KMS-11 (cell line): Measurements from ENCODE around the gene MBNL3.

Source experiments
- H2AFZ ChIP-seq: fragments of 200-600 bp; sonication (generic); 2 replicates; pipeline ENCODE4 v1.6.1; 2016; ENCODE audit warnings: antibody characterized with exemption, mixed run types, low read depth
- H3K27ac ChIP-seq: fragments of 200-600 bp; sonication (generic); 2 replicates; pipeline ENCODE4 v1.6.1; 2016; ENCODE audit warnings: mild to moderate bottlenecking, mixed run types
- H3K27me3 ChIP-seq: fragments of 200-600 bp; sonication (generic); 2 replicates; pipeline ENCODE4 v1.6.1; 2017; ENCODE audit warnings: mild to moderate bottlenecking, low read depth, mixed run types, moderate library complexity; ENCODE audit not compliant: insufficient read depth
- H3K36me3 ChIP-seq: fragments of 200-600 bp; sonication (generic); 2 replicates; pipeline ENCODE4 v1.6.1; 2017; ENCODE audit warnings: mild to moderate bottlenecking, mixed run types; ENCODE audit not compliant: insufficient read depth
- H3K4me1 ChIP-seq: fragments of 200-600 bp; sonication (generic); 2 replicates; pipeline ENCODE4 v1.6.1; 2016; ENCODE audit warnings: mild to moderate bottlenecking, low read depth, mixed run types; ENCODE audit not compliant: poor library complexity, severe bottlenecking
- H3K4me2 ChIP-seq: fragments of 200-600 bp; sonication (generic); 2 replicates; pipeline ENCODE4 v1.7.0; 2016; ENCODE audit warnings: mild to moderate bottlenecking, mixed run types
- H3K4me3 ChIP-seq: fragments of 200-600 bp; sonication (generic); IDR thresholded peaks from 2 replicates; pipeline ENCODE4 v1.6.1; 2017; ENCODE audit warnings: low read depth, low read length, mixed read lengths; ENCODE audit not compliant: insufficient read depth
- H3K79me2 ChIP-seq: fragments of 200-600 bp; sonication (generic); 2 replicates; pipeline ENCODE4 v1.6.1; 2016; ENCODE audit warnings: low read depth, mixed run types; ENCODE audit not compliant: insufficient read depth
- H3K9ac ChIP-seq: fragments of 200-600 bp; sonication (generic); 2 replicates; pipeline ENCODE4 v1.6.1; 2016; ENCODE audit warnings: mild to moderate bottlenecking, mixed run types
- H4K20me1 ChIP-seq: fragments of 200-600 bp; sonication (generic); 2 replicates; pipeline ENCODE4 v1.6.1; 2016; ENCODE audit warnings: mild to moderate bottlenecking, mixed run types; ENCODE audit not compliant: insufficient read depth
- CTCF ChIP-seq: fragments of 200-600 bp; sonication (generic); conservative IDR thresholded peaks from 2 replicates; pipeline ENCODE4 v1.6.1; 2017; ENCODE audit warnings: low read depth, mild to moderate bottlenecking, antibody characterized with exemption, low read length, moderate library complexity, mixed read lengths

The MBNL3 gene

GRCh38 chrX:132480581-132481203, 8.1 kb downstream of the MBNL3 start:
- H3K27ac ChIP-seq, result peak overlapping the region; percentile 90
- H3K4me3 ChIP-seq, result no peak overlapping the region
- H4K20me1 ChIP-seq, result no peaks in the 10 kb centered on the region
- TF ChIP-seq CTCF, result no peak
- H3K9ac ChIP-seq, result peak overlapping the region; percentile 75
- H3K4me2 ChIP-seq, result peak overlapping the region; percentile 53
- peaks cover 14% of the 10 kb centered on the region; the same call in 1 of the 2 replicates for H3K79me2 ChIP-seq
- no peaks in the 10 kb centered on the region for H3K27me3 ChIP-seq
- peaks cover 63% of the 10 kb centered on the region for H3K4me1 ChIP-seq
- no peaks in the 10 kb centered on the region for H3K36me3 ChIP-seq
- H2AFZ ChIP-seq, result peak overlapping the region; percentile 55; the same call in 1 of the 2 replicates

GRCh38 chrX:132474544-132475248, 14.1 kb downstream of the MBNL3 start:
- no peaks in the 10 kb centered on the region for H3K36me3 ChIP-seq
- no peaks in the 10 kb centered on the region for H4K20me1 ChIP-seq
- peaks cover 4% of the 10 kb centered on the region; the same call in 1 of the 2 replicates for H3K79me2 ChIP-seq
- no peak for TF ChIP-seq CTCF
- H3K27ac ChIP-seq, result no peak overlapping the region
- peaks cover 9% of the 10 kb centered on the region for H3K4me1 ChIP-seq
- no peak overlapping the region for H3K4me2 ChIP-seq
- no peak overlapping the region for H2AFZ ChIP-seq
- no peak overlapping the region for H3K4me3 ChIP-seq
- no peaks in the 10 kb centered on the region for H3K27me3 ChIP-seq
- no peak overlapping the region for H3K9ac ChIP-seq

- Histone ChIP-seq H3K27me3 (no peaks in the 10 kb centered on the region), H3K4me3 (no peak overlapping the region), H3K4me1 (no peaks in the 10 kb centered on the region), H3K79me2 (no peaks in the 10 kb centered on the region), H2AFZ (no peak overlapping the region), H4K20me1 (no peaks in the 10 kb centered on the region), H3K36me3 (no peaks in the 10 kb centered on the region), H3K9ac (no peak overlapping the region), H3K27ac (no peak overlapping the region), H3K4me2 (no peak overlapping the region)
- no peak for TF ChIP-seq CTCF
These were observed 16.4 kb downstream of the MBNL3 start for GRCh38 chrX:132472397-132472796.

- Histone ChIP-seq H4K20me1 (no peaks in the 10 kb centered on the region), H3K27me3 (no peaks in the 10 kb centered on the region), H3K36me3 (no peaks in the 10 kb centered on the region), H3K79me2 (no peaks in the 10 kb centered on the region), H3K27ac (no peak overlapping the region), H3K9ac (no peak overlapping the region), H2AFZ (no peak overlapping the region), H3K4me3 (no peak overlapping the region), H3K4me2 (no peak overlapping the region), H3K4me1 (no peaks in the 10 kb centered on the region)
- no peak for TF ChIP-seq CTCF
These were observed 18.0 kb downstream of the MBNL3 start for GRCh38 chrX:132470831-132471230.
